ENCODE data around the gene PRDM16.

The PRDM16 gene

DNA sequence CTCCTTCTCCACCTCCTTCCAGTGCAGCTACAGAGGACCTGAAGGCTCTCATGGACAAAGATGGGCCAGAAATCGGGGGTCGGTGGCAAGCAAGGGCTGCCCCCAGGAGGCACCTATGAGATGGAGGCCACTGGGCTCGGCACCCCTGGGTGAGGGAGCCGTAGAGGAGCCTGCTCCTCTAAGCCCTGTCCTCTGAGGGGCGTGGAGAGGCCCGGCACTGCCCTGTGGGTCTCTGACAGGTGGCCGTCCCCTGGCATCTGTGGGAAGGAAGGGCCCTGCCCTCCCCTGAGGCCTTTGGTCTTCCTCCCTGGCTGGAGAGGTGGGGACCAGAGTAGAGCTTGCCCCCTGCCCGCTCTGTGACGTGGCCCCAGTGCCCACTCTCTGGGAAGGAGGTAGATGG is 30.9 kb downstream of the PRDM16 start:
- H3K4me2 ChIP-seq (ENCODE audit: insufficient read depth, low read length, poor library complexity, severe bottlenecking), result no peak overlapping the region
- peaks cover 10% of the 10 kb centered on the region for H3K79me1 ChIP-seq (ENCODE audit: low read depth, low read length)
- peak overlapping the region; percentile 100 for H2BK15ac ChIP-seq (ENCODE audit: low read length)
- H2BK5ac ChIP-seq (ENCODE audit: low read length), result peak overlapping the region; percentile 99
- no CpG with 5 or more reads among the region's 9 CpGs for WGBS, 2 donors (ENCODE audit: extremely low coverage in 2 of 2, insufficient read length in 2 of 2, insufficient replicate concordance in 1 of 2)
- peaks cover 0 to 35% (median 0%) of the 10 kb centered on the region in 3 experiments for H3K27me3 ChIP-seq (ENCODE audit: control insufficient read depth in 3 of 3, insufficient read depth in 3 of 3, low read depth in 1 of 3, low read length in 3 of 3)
- peak overlapping the region; percentile 100 for H2AK5ac ChIP-seq (ENCODE audit: low read depth, low read length)
- H2BK12ac ChIP-seq (ENCODE audit: low read length), result peak overlapping the region; percentile 100
- peak overlapping the region; percentile 89 for H3K18ac ChIP-seq (ENCODE audit: low read length)
- H2AFZ ChIP-seq (ENCODE audit: low read length), result no peak overlapping the region
- no peaks in the 10 kb centered on the region for H3K9me3 ChIP-seq (replicated peaks in 1 of 2; ENCODE audit: control insufficient read depth in 2 of 2, insufficient read depth in 1 of 2, low read depth in 1 of 2, low read length in 2 of 2)
- H3K36me3 ChIP-seq (replicated peaks in 1 of 2; ENCODE audit: control insufficient read depth in 2 of 2, insufficient read depth in 2 of 2, low read length in 2 of 2), result no peaks in the 10 kb centered on the region
- H2BK120ac ChIP-seq (ENCODE audit: low read depth, low read length), result peak overlapping the region; percentile 99
- H3K4ac ChIP-seq (ENCODE audit: low read length), result peak overlapping the region; percentile 96
- no peak overlapping the region for H3K4me3 ChIP-seq (ENCODE audit: low read length in 2 of 2)
- peak overlapping the region; percentile 67 for H3K14ac ChIP-seq (ENCODE audit: low read length)
- H3K4me1 ChIP-seq (ENCODE audit: control insufficient read depth in 2 of 2, insufficient read depth in 1 of 2, low read depth in 1 of 2, low read length in 2 of 2), result peaks cover 19 to 62% of the 10 kb centered on the region in 2 donors
- H3K23ac ChIP-seq (ENCODE audit: low read depth, low read length, poor library complexity), result peak overlapping the region; percentile 90
- peak overlapping the region; percentile 87 for H4K8ac ChIP-seq (ENCODE audit: low read depth, low read length)
- H3K27ac ChIP-seq (replicated peaks; ENCODE audit: low read length), result no peak overlapping the region
- no peak for DNase-seq (ENCODE audit: low spot score)
- H3K9ac ChIP-seq (ENCODE audit: low read depth, low read length, poor library complexity), result no peak overlapping the region
- peak overlapping the region; percentile 99 for H4K91ac ChIP-seq (ENCODE audit: low read depth, low read length, poor library complexity)

DNA sequence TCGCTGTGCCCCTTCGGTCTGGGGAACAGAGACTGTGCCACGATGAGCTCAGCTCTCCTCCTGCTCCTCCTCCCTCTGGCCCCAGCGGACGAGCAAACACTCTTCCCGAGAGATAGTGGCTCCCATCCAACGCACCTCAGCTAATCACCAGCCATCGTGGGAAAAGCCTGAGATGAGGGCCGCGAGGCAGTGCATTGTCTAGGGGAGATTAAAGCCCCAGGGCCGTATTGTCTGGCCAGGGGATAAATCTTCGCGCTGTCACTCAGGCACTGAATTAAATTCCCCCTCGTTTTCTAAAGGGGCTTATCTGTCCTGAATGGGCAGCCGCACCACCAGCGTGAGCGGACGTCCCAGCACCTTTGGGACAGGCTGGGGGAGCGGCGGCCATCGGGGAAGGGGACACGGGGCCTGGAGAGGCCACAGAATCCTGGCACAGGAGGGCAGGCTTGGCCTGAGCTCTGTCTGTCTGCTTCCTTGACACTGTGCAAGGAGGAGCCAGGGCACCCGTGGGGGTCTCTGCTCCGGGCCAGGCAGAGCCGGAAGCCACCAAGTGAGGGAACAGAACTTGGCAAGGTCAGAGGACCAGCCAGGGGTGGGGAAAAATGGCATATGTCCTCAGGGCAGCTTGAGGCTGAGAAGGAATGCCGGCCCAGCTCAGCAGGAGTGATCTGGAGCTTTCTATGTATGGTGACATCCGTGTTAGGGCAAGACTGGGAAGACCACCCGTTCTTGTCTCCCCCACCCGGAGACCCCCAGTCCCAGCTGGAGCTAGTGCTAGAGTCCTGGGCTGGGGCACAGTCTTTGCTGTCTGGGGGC is 32.3 kb downstream of the PRDM16 start:
- Histone ChIP-seq H2BK15ac (ENCODE audit: low read length) (peak overlapping the region; percentile 100), H3K27ac (replicated peaks; ENCODE audit: low read length) (peak overlapping the region; percentile 89), H3K4me3 (ENCODE audit: low read length in 2 of 2) (no peak overlapping the region), H3K27me3 (ENCODE audit: control insufficient read depth in 3 of 3, insufficient read depth in 3 of 3, low read depth in 1 of 3, low read length in 3 of 3) (peaks cover 0 to 21% (median 0%) of the 10 kb centered on the region in 3 experiments), H3K4me1 (ENCODE audit: control insufficient read depth in 2 of 2, insufficient read depth in 1 of 2, low read depth in 1 of 2, low read length in 2 of 2) (peaks cover 33 to 72% of the 10 kb centered on the region in 2 donors), H3K4ac (ENCODE audit: low read length) (no peak overlapping the region), H3K4me2 (ENCODE audit: insufficient read depth, low read length, poor library complexity, severe bottlenecking) (peak overlapping the region; percentile 34), H3K79me1 (ENCODE audit: low read depth, low read length) (peaks cover 6% of the 10 kb centered on the region), H4K91ac (ENCODE audit: low read depth, low read length, poor library complexity) (peak overlapping the region; percentile 99), H2AK5ac (ENCODE audit: low read depth, low read length) (peak overlapping the region; percentile 100), H3K14ac (ENCODE audit: low read length) (peak overlapping the region; percentile 5), H3K9me3 (replicated peaks in 1 of 2; ENCODE audit: control insufficient read depth in 2 of 2, insufficient read depth in 1 of 2, low read depth in 1 of 2, low read length in 2 of 2) (no peaks in the 10 kb centered on the region), H3K23ac (ENCODE audit: low read depth, low read length, poor library complexity) (no peak overlapping the region), H3K36me3 (replicated peaks in 1 of 2; ENCODE audit: control insufficient read depth in 2 of 2, insufficient read depth in 2 of 2, low read length in 2 of 2) (no peaks in the 10 kb centered on the region), H2AFZ (ENCODE audit: low read length) (no peak overlapping the region), H3K18ac (ENCODE audit: low read length) (peak overlapping the region; percentile 96), H2BK120ac (ENCODE audit: low read depth, low read length) (peak overlapping the region; percentile 99), H4K8ac (ENCODE audit: low read depth, low read length) (no peak overlapping the region), H2BK12ac (ENCODE audit: low read length) (peak overlapping the region; percentile 99), H2BK5ac (ENCODE audit: low read length) (peak overlapping the region; percentile 99), H3K9ac (ENCODE audit: low read depth, low read length, poor library complexity) (peak overlapping the region; percentile 25)
- DNase-seq (ENCODE audit: low spot score), result peak; percentile 80
- WGBS, 2 donors (ENCODE audit: extremely low coverage in 2 of 2, insufficient read length in 2 of 2, insufficient replicate concordance in 1 of 2), result no CpG with 5 or more reads among the region's 29 CpGs

GRCh38 chr1:3102641-3103040 is 33.6 kb downstream of the PRDM16 start:
- Histone ChIP-seq H3K9ac (ENCODE audit: low read depth, low read length, poor library complexity) (no peak overlapping the region), H2BK12ac (ENCODE audit: low read length) (peak overlapping the region; percentile 63), H3K18ac (ENCODE audit: low read length) (peak overlapping the region; percentile 96), H3K4ac (ENCODE audit: low read length) (no peak overlapping the region), H3K23ac (ENCODE audit: low read depth, low read length, poor library complexity) (no peak overlapping the region), H3K27me3 (ENCODE audit: control insufficient read depth in 3 of 3, insufficient read depth in 3 of 3, low read depth in 1 of 3, low read length in 3 of 3) (peaks cover 0 to 8% (median 0%) of the 10 kb centered on the region in 3 experiments), H2AFZ (ENCODE audit: low read length) (no peak overlapping the region), H3K4me1 (ENCODE audit: control insufficient read depth in 2 of 2, insufficient read depth in 1 of 2, low read depth in 1 of 2, low read length in 2 of 2) (peaks cover 34 to 73% of the 10 kb centered on the region in 2 donors), H3K27ac (replicated peaks; ENCODE audit: low read length) (no peak overlapping the region), H3K14ac (ENCODE audit: low read length) (no peak overlapping the region), H3K4me3 (ENCODE audit: low read length in 2 of 2) (no peak overlapping the region), H3K4me2 (ENCODE audit: insufficient read depth, low read length, poor library complexity, severe bottlenecking) (no peak overlapping the region), H4K8ac (ENCODE audit: low read depth, low read length) (no peak overlapping the region), H2BK15ac (ENCODE audit: low read length) (peak overlapping the region; percentile 41), H4K91ac (ENCODE audit: low read depth, low read length, poor library complexity) (peak overlapping the region; percentile 60), H3K36me3 (replicated peaks in 1 of 2; ENCODE audit: control insufficient read depth in 2 of 2, insufficient read depth in 2 of 2, low read length in 2 of 2) (no peaks in the 10 kb centered on the region), H2AK5ac (ENCODE audit: low read depth, low read length) (peak overlapping the region; percentile 100), H3K79me1 (ENCODE audit: low read depth, low read length) (peaks cover 4% of the 10 kb centered on the region), H2BK120ac (ENCODE audit: low read depth, low read length) (peak overlapping the region; percentile 83), H3K9me3 (replicated peaks in 1 of 2; ENCODE audit: control insufficient read depth in 2 of 2, insufficient read depth in 1 of 2, low read depth in 1 of 2, low read length in 2 of 2) (peaks cover under 1 to 1% of the 10 kb centered on the region in 2 donors), H2BK5ac (ENCODE audit: low read length) (peak overlapping the region; percentile 99)
- no peak for DNase-seq (ENCODE audit: low spot score)
- WGBS, 2 donors (ENCODE audit: extremely low coverage in 2 of 2, insufficient read length in 2 of 2, insufficient replicate concordance in 1 of 2), result no CpG with 5 or more reads among the region's 3 CpGs

DNA sequence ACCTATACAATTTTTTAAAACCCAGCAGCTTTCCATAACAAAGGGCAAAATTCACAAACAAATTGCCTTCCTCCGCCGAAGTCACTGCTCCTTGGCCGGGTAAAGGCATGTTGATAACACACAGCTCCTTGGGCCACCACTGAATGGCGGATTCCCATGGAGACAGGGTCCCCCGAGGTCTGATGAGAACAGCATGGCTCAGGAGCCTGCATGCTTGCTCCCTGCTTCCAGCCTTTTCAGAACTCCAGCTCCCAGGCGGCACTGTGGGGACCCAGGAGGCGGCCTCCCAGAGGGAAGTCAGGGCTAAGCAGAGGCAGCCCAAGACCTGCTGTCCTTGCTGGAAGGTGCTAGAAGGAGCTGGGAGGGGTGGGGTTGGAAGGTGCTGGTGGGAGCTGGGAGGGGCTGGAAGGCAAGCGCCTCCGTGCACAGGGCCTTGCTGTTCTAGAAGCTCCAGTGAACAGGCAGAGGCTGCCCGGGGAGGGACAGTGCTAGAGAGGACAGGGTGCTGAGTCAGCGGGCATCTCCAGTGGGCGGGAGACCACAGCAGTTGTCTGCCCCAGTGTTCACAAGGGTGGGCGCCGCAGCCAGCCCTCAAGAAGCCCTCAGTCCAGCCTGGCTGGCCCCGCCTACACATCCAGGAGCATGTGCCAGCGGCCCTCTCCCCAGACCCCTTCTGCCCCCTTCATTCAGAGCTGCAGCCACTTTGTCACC is 35.1 kb downstream of the PRDM16 start:
- no peak for DNase-seq (ENCODE audit: low spot score)
- Histone ChIP-seq H3K79me1 (ENCODE audit: low read depth, low read length) (peaks cover 5% of the 10 kb centered on the region), H4K91ac (ENCODE audit: low read depth, low read length, poor library complexity) (peak overlapping the region; percentile 100), H3K18ac (ENCODE audit: low read length) (peak overlapping the region; percentile 100), H3K23ac (ENCODE audit: low read depth, low read length, poor library complexity) (peak overlapping the region; percentile 63), H3K27ac (replicated peaks; ENCODE audit: low read length) (peak overlapping the region; percentile 100), H2BK5ac (ENCODE audit: low read length) (peak overlapping the region; percentile 100), H3K9ac (ENCODE audit: low read depth, low read length, poor library complexity) (peak overlapping the region; percentile 47), H2AFZ (ENCODE audit: low read length) (no peak overlapping the region), H2BK15ac (ENCODE audit: low read length) (peak overlapping the region; percentile 96), H3K27me3 (ENCODE audit: control insufficient read depth in 3 of 3, insufficient read depth in 3 of 3, low read depth in 1 of 3, low read length in 3 of 3) (peaks cover 0 to 9% (median 0%) of the 10 kb centered on the region in 3 experiments), H3K14ac (ENCODE audit: low read length) (peak overlapping the region; percentile 99), H3K4me3 (ENCODE audit: low read length in 2 of 2) (no peak overlapping the region), H2BK12ac (ENCODE audit: low read length) (peak overlapping the region; percentile 100), H3K4ac (ENCODE audit: low read length) (peak overlapping the region; percentile 100), H2AK5ac (ENCODE audit: low read depth, low read length) (peak overlapping the region; percentile 100), H2BK120ac (ENCODE audit: low read depth, low read length) (peak overlapping the region; percentile 100), H3K36me3 (replicated peaks in 1 of 2; ENCODE audit: control insufficient read depth in 2 of 2, insufficient read depth in 2 of 2, low read length in 2 of 2) (no peaks in the 10 kb centered on the region), H3K9me3 (replicated peaks in 1 of 2; ENCODE audit: control insufficient read depth in 2 of 2, insufficient read depth in 1 of 2, low read depth in 1 of 2, low read length in 2 of 2) (peaks cover 10 to 11% of the 10 kb centered on the region in 2 donors), H4K8ac (ENCODE audit: low read depth, low read length) (peak overlapping the region; percentile 83), H3K4me2 (ENCODE audit: insufficient read depth, low read length, poor library complexity, severe bottlenecking) (no peak overlapping the region), H3K4me1 (ENCODE audit: control insufficient read depth in 2 of 2, insufficient read depth in 1 of 2, low read depth in 1 of 2, low read length in 2 of 2) (peaks cover 34 to 69% of the 10 kb centered on the region in 2 donors)
- no CpG with 5 or more reads among the region's 16 CpGs for WGBS, 2 donors (ENCODE audit: extremely low coverage in 2 of 2, insufficient read length in 2 of 2, insufficient replicate concordance in 1 of 2)

Data from neuronal stem cell (in vitro differentiated cells).